Prostate gland (tissue), 2 donors: ENCODE data around the gene ZBED6.

ENCODE experiments used
- CTCF ChIP-seq, 4 experiments: fragments of 200-600 bp in 2 of 4; fragments of 450-650 bp in 2 of 4; sonication (generic) in 2 of 4; IDR thresholded peaks; 1 replicate in 3 of 4; 2 replicates in 1 of 4; pipeline ENCODE4 v1.5.1; 2016 to 2019; ENCODE audit warnings: antibody characterized with exemption in 4 of 4, mild to moderate bottlenecking in 2 of 4, moderate library complexity in 2 of 4
- POLR2A ChIP-seq: fragments of 450-650 bp; IDR thresholded peaks from one replicate; pipeline ENCODE4 v1.6.1; 2016; ENCODE audit warnings: antibody characterized with exemption, mild to moderate bottlenecking

GRCh38 chr1:203813581-203814341, 18.3 kb downstream of the ZBED6 start:
- no peak for TF ChIP-seq POLR2A
- TF ChIP-seq CTCF (IDR thresholded peaks at IDR 0.05), result no peak
